COLO829 (cell line): Measurements from ENCODE around the gene ZBTB7C.

Experiments
- DNase-seq: peaks from one replicate; pipeline ENCODE4 v3.0.0; 2012; ENCODE audit warnings: low spot score

Gene ZBTB7C

DNA sequence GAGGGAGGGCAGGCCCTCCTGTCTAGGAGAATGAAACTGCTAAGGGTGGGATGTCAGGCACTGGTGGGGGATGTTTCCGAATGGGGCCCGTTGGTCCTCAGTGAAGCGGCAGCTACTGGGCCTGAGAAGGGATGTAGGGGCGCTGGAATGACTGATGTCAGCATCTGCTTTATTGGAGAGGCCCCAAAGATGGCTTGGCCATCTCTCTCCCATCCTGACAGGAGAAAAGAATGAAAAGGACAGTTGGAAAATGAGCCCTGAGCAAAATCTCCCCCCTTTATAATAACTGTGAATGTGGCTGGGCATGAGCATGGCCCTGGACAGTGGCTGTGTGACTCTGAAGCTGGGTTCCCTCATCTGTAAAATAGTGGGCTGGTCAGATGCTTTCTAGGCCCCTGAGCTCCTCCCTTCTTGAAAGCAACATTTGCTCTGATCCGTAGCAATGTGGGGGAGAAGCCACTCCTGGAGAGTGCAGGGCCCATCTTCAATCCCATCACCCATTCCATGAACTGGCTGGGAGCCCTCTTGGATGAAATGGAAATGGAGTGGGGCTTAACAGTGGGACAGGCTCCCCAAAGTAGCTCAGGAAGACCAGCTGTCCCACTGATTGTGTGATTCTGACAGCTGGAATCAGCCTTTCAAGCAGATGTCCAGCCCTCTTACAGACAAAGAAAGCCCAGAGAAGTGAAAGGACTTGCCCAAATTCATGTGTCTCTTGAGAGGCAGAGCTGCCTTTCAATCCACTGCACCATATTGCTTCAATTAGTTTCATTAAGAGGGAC is 246.0 kb downstream of the ZBTB7C start:
- no peak for DNase-seq

- DNase-seq = no peak
Observed at GRCh38 chr18:48161911-48162698, 247.1 kb downstream of the ZBTB7C start.

GRCh38 chr18:48161191-48161910 is 247.8 kb downstream of the ZBTB7C start:
- DNase-seq = peak; percentile 58

DNA sequence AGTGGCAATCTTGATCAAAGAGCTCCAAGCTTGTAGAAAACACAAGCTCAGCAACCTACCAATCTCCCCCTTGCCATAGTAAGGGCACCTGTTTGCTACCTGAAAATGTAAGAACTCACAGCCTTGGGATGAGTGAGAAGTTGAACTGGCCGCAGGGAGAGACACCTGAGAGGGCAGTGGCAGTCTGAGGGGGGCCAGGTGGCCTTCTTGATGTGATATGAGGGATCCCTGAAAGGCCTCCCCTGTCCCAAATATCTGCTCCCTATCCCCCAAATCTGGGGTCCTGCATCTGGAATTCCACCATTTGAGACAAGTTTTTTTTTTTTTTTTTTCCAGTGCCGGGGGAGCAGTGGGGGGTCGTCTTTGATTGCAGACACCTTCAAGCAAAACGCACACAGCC is 248.6 kb downstream of the ZBTB7C start:
- DNase-seq = no peak

- DNase-seq = no peak
Observed at GRCh38 chr18:48159816-48160215, 249.4 kb downstream of the ZBTB7C start.

DNA sequence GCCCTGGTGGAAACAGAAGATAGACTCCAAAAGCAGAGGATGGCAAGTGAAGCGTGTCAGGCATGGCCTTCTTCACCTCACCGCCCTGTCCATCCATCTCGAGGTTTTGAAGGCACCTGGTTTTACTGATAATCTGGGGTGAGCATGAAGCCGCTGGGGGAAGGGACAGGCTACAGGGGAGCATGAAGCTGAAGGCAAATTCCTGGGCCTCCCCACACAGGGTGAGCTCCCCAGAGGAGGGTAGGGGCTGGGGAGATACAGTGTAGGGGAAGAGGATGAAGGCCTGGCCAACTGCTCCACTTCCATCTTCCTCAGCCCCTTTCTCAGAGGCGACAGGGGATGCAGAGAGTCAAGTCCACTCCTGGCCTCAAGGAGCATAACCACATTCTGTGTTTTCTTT is 250.5 kb downstream of the ZBTB7C start:
- DNase-seq = no peak

GRCh38 chr18:48157956-48158355 is 251.2 kb downstream of the ZBTB7C start:
- DNase-seq = no peak

- DNase-seq = no peak
Observed at GRCh38 chr18:48155856-48156255, 253.3 kb downstream of the ZBTB7C start.

DNA sequence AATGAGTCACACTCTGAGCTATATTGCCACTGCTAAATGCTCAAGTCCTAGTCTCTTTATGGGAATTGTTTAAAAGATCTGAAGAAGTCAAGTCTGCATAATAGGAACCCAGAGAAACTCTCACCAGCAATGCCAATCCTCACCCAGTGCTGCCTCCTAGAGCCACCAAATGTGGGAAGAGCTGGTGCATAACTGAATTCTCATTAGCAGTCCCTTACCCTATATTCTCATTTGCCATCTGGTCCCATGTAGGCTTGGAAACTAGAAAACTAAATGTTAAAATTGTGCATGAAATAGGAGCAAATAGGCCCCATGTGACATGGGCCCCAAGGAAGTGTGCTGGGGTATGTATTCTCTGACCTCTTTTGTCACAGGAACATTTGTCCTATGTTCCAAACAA is 254.4 kb downstream of the ZBTB7C start:
- DNase-seq = no peak

DNA sequence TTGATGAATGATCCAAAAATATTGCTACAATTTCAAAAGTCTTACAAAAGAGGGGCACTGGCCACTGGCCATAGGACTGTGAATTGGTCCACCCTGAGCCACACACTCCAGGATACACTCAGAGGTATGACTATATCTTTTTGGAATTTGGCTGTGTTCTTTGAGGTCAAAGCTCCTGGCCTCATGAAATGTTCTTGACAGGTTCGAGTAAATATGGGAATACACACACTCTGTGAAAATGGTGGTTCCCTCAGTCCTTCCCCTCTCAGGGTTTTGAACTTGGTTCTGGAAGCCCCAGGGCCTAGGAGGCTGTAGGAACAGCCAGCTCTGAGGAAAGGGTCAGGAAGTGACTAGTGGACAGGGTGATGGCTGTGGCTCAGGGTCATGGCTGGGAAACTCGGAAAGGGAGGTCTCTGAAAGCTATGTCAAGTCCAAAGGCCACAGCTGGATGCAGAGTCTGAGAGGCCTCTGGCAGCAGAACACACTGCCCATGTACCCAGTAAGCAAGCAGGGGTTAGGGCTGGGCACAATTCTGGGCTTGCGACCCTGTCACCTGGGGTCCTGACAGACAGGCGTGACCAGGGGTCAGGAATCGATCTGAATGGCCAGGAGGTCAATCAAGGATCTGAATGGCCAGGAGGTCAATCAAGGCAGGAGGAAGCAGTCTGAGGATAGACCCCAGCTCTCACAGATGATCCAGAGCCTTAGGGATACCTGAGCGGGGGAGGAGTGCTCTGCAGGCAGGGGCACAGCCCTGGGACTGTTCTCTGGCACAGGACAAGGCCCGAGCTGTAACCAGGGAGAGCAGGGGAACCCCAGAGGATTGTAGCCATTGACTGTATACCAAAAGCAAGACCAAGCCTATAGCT is 255.3 kb downstream of the ZBTB7C start:
- DNase-seq = no peak

DNA sequence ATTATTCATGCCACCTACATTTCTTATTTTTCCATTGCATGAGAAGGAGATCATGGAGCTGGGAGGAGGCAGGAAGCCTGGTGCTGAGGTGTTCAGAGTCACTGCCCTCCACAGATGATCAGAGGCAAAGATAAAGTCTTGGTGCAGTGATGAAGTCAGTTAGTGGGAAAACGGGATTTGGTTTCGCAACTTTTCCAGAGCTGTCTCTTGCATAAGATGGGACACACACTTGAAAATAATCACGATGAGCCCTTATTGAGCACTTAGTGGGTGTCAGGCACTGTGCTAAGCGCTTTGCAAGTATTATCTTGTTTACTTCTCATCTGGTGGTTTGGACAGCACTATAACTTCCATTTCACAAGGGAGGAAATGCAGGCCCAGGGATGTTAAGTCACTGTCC is 256.6 kb downstream of the ZBTB7C start:
- DNase-seq = no peak

- no peak for DNase-seq
Observed at GRCh38 chr18:48151421-48152065, 257.6 kb downstream of the ZBTB7C start.

DNA sequence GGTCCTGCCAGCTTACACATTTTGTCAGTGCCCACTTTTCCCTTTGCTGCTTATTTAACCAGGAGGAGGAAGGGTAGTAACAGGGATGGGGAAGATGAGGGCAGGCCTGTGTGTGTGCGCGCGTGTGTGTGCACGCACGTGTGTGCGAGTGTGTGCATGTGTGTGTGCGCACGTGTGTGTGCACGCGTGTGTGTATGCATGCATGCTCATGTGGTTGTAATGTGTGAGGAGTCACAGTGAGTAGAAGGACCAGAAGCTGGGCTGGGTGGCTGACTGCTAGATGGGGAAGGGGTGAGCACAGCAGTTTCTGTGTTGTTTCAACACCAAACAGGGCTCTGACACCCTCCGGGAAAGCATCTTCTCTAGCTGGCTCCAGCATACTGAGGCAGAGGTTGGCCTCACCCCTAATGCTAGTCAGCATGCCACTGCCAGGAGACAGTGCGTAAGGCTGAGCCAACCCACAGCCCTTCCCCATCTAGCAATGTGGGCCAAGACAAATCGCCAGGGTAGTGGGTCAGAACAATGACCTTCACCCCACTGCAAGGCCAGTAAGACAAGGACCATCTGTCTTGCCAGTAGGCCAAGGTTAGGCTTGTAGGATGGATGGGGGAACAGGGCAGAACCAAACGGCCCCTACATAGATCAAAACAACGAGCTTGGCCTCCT is 260.0 kb downstream of the ZBTB7C start:
- no peak for DNase-seq

- no peak for DNase-seq
Observed at GRCh38 chr18:48142994-48143393, 266.2 kb downstream of the ZBTB7C start.

GRCh38 chr18:48142353-48142752 is 266.8 kb downstream of the ZBTB7C start:
- DNase-seq = no peak

- no peak for DNase-seq
Observed at GRCh38 chr18:48140731-48141130, 268.5 kb downstream of the ZBTB7C start.

DNA sequence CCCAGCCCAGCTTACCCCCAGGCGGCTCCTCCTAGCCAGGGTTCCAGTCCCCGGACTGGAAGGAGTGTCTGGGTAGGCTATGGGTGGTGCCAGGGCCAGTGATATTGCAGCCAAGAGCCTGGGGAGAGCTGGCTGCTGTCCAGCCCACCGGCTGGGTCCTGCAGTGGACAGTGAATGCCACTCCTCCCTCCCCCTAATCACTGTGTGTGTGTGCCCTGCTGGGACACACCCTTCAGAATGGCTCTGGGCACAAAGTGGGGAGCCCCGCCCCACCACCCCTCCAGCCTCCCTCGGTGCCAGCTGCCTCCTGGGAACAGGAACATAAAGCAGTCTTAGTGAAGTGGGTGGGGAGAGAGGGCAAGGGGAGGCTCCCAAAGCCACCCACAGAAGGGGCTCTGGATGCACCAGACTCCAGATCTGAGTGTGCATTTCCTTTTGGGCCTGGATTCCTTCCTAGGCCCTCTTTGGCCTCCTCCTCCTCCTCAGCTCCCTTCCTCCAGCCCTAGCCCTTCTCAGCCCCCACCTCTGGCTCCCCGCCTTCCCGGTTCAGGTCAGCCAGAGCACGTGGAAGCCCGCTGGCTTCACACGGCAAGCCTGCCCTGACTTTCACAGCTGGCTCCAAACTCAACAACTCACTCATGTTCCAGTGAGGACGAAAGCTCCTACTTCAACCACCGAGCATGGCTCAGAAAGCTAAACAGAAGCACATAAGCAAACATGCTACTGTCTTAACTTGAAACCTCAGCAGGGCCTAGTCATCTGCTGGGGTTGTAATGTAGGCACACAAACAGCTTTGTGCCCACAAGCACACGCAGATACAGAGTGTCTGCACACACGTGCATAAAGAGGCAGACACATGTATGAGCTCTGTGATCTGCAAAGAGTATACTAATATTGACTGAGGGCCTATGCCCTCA is 269.5 kb downstream of the ZBTB7C start:
- DNase-seq = no peak

DNA sequence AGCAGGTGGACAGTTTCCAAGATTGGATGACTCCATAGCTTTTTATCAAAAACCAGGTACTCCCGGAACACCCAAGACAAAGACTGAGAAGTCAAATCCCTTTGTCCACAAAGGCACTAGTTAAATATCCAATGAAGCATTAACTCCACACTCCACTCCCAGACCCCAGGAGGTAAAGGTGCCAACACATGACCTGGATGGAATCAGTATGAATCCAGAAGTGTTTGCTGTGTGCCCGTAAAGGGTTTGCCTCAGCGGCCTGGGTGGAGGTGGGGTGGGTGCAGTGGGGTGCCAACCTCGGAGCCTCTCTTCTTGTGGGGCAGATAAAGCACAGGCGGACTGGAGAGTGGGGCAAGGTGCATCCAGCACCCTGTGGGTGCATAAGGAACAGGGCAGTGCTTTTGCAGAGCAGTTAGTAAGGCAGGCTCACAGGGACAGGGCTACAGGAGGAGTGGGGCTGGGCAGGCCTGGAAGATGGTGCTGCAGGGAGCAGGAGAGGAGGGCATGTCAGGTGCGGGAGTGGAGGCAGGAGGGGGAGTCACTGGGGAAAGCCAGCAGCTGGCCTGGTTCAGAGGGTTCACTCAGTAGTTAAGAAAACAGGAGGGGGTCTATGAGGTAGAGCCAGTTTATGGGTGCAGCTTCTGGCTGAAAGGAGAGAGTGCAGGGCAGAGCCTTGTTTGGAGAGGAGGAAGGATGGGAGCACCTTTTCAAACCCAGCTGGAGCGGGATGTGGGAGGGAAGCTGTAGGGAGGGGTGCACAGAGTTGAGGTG is 270.3 kb downstream of the ZBTB7C start:
- no peak for DNase-seq

- no peak for DNase-seq
Observed at GRCh38 chr18:48138210-48138609, 271.0 kb downstream of the ZBTB7C start.
